PC-3 (cell line): ENCODE measurements around the gene CKS1B.

Experiments used
- EZH2 ChIP-seq: fragments of 300-600 bp; sonication (generic); IDR thresholded peaks from one replicate; pipeline ENCODE4 v1.6.1; 2017; ENCODE audit warnings: antibody characterized with exemption, mild to moderate bottlenecking, low read length; ENCODE audit not compliant: unreplicated experiment
- EZH2phosphoT487 ChIP-seq: fragments of 300-600 bp; sonication (generic); IDR thresholded peaks from 2 replicates; pipeline ENCODE4 v1.6.1; 2018; ENCODE audit warnings: mild to moderate bottlenecking, antibody characterized with exemption, low read length, borderline replicate concordance
- TF ChIP-seq, protein P1 (sequence below): fragments of 300-600 bp; sonication (generic); conservative IDR thresholded peaks from 2 replicates; pipeline ENCODE4 v1.5.1; 2017; ENCODE audit warnings: antibody characterized with exemption, low read depth, mild to moderate bottlenecking, low read length

DNA sequence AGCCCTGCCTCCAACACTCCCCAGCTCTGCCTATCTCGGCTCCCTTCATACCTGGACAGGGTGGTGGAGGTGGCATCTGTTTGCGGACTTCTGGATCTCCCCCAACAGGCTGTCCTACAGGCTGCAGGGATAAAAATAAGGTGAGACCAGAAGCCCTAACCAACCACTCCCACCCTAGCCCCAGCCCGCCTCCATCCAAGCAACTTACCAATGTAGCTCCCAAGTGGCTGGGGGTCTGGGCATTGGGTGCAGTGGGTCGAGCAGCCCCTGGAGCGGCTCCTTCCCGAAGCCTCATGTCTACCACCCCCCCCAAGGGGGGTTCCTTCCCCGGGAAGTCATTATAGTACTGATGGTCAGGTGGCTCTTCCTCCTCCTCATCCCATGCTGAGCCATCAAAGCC lies 8.4 kb upstream of the CKS1B start:
- TF ChIP-seq, protein P1, sequence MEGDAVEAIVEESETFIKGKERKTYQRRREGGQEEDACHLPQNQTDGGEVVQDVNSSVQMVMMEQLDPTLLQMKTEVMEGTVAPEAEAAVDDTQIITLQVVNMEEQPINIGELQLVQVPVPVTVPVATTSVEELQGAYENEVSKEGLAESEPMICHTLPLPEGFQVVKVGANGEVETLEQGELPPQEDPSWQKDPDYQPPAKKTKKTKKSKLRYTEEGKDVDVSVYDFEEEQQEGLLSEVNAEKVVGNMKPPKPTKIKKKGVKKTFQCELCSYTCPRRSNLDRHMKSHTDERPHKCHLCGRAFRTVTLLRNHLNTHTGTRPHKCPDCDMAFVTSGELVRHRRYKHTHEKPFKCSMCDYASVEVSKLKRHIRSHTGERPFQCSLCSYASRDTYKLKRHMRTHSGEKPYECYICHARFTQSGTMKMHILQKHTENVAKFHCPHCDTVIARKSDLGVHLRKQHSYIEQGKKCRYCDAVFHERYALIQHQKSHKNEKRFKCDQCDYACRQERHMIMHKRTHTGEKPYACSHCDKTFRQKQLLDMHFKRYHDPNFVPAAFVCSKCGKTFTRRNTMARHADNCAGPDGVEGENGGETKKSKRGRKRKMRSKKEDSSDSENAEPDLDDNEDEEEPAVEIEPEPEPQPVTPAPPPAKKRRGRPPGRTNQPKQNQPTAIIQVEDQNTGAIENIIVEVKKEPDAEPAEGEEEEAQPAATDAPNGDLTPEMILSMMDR: no peak
- no peak for TF ChIP-seq EZH2
- TF ChIP-seq EZH2phosphoT487: no peak
